Tibial nerve (tissue), 4 donors: ENCODE results near the gene ELOA.

Experiments used
- CTCF ChIP-seq, 5 experiments: fragments of 200-600 bp in 3 of 5; fragments of 450-650 bp in 2 of 5; sonication (generic) in 3 of 5; IDR thresholded peaks; one replicate each; pipeline ENCODE4 v1.5.1; 2016 to 2019; ENCODE audit warnings: antibody characterized with exemption in 5 of 5, mild to moderate bottlenecking in 3 of 5, moderate library complexity in 2 of 5
- EP300 ChIP-seq, 2 donors: sonication (generic); formaldehyde crosslinking; IDR thresholded peaks; one replicate each; pipeline ENCODE4 v1.6.1; 2017; ENCODE audit warnings: antibody characterized with exemption in 2 of 2, mild to moderate bottlenecking in 1 of 2
- POLR2A ChIP-seq, 2 donors: fragments of 450-650 bp; IDR thresholded peaks; one replicate each; pipeline ENCODE4 v1.6.1; 2017; ENCODE audit warnings: antibody characterized with exemption in 2 of 2, mild to moderate bottlenecking in 2 of 2, moderate library complexity in 2 of 2

- TF ChIP-seq CTCF (IDR thresholded peaks at IDR 0.05), result no peak
- TF ChIP-seq POLR2A (IDR thresholded peaks at IDR 0.05), result no peak
- TF ChIP-seq EP300 (IDR thresholded peaks at IDR 0.05), result no peak
Measured at GRCh38 chr1:23787701-23788100, 44.4 kb downstream of the ELOA start.
